HEK293T (cell line): ENCODE results near the gene HOXC6.

Source experiments
- BHLHE40 ChIP-seq: fragments of 450-650 bp; IDR thresholded peaks from 2 replicates; pipeline ENCODE4 v1.6.1; 2016; ENCODE audit warnings: mild to moderate bottlenecking, moderate library complexity, borderline replicate concordance
- FOXK2 ChIP-seq: fragments of 450-650 bp; IDR thresholded peaks from 2 replicates; pipeline ENCODE4 v1.6.1; 2016; ENCODE audit warnings: mild to moderate bottlenecking
- FOXM1 ChIP-seq: fragments of 450-650 bp; IDR thresholded peaks from 2 replicates; pipeline ENCODE4 v1.6.1; 2017; ENCODE audit warnings: mild to moderate bottlenecking, borderline replicate concordance
- LEF1 ChIP-seq: fragments of 450-650 bp; IDR thresholded peaks from 2 replicates; pipeline ENCODE4 v1.6.1; 2017; ENCODE audit warnings: mild to moderate bottlenecking, borderline replicate concordance
- SP1 ChIP-seq: fragments of 450-650 bp; IDR thresholded peaks from 2 replicates; pipeline ENCODE4 v1.6.1; 2017

- TF ChIP-seq SP1 (no peak), BHLHE40 (no peak), LEF1 (no peak), FOXM1 (no peak), FOXK2 (no peak)
Measured at GRCh38 chr12:54031480-54031879, 3.2 kb downstream of the HOXC6 start.
